ENCODE data around the gene TBC1D22B. TPM values are rescaled to one million over a fixed set of nuclear protein-coding genes. Genes with fewer than 3 reads are reported as not detected.

The TBC1D22B gene
- total and polyA plus RNA-seq, 2 of the 13 experiments (the other 11 are each of a cell fraction or from before 2014, with no cell fraction given): 9.7 to 12.9 TPM

DNA sequence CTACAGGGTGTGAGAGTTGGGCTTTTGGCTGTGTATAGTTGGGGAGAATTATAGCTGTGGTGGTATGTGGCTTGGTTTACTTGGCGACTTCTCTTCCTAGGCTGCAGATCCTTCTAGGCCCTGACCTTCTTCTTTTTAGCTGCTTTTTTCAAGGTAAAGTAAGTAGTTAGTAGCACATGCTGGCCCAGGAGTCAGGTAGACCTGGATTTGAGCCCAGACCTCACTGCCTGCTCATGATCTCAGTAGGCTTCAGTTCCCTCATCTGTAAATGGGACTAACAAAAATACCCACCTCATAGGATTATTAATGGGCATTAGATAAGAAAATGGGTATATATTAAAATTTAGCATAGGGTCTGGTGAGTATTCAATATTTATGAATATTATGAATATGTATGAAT, 17.8 kb downstream of the TBC1D22B start:
- H3K27me3 ChIP-seq (ENCODE audit: control insufficient read depth in 1 of 2, insufficient read depth in 2 of 2, low read length in 2 of 2): no peaks in the 10 kb centered on the region
- no peak for FAIRE-seq
- no peak overlapping the region for H3K4me2 ChIP-seq (ENCODE audit: low read depth, low read length)
- H2AFZ ChIP-seq (ENCODE audit: low read length): no peak overlapping the region
- ChIA-PET POLR2A (no interaction called here), CTCF (ENCODE audit: low intra/inter-chr PET ratio, low total read pairs) (no interaction called here)
- BruUV-seq (replicated peaks): no TSS peak
- H3K36me3 ChIP-seq (replicated peaks in 1 of 2; ENCODE audit: control insufficient read depth in 1 of 2, insufficient read depth in 2 of 2, low read length in 2 of 2): peaks cover 10 to 26% of the 10 kb centered on the region in 2 experiments
- in situ Hi-C loops (cut with HindIII; ENCODE audit: extremely low pct_ligation_motif_present, low pct_unique_long_range_greater_than_20kb) (no loop called here), intact Hi-C loops (cut with micrococcal nuclease; ENCODE audit: unreplicated experiment) (no loop called here)
- no peak overlapping the region for H3K4me3 ChIP-seq (replicated peaks in 1 of 3; ENCODE audit: insufficient read depth in 1 of 3, low read depth in 2 of 3, low read length in 3 of 3)
- no peak overlapping the region for H3K9ac ChIP-seq (ENCODE audit: insufficient read depth, low read depth, low read length)
- DNase-seq (ENCODE audit: low spot score): no peak
- WGBS (ENCODE audit: low lambda C conversion rate): 89% methylated on average over 1 of the region's 1 CpG
- H3K79me2 ChIP-seq (ENCODE audit: insufficient read depth, low read length): peaks cover 19% of the 10 kb centered on the region
- ATAC-seq: no peak
- no peaks in the 10 kb centered on the region for H4K20me1 ChIP-seq (ENCODE audit: insufficient read depth, low read length)
- H3K4me1 ChIP-seq (ENCODE audit: insufficient read depth, low read length): no peaks in the 10 kb centered on the region
- H3K9me3 ChIP-seq (ENCODE audit: low read length): no peaks in the 10 kb centered on the region
- no peak overlapping the region for H3K27ac ChIP-seq (ENCODE audit: extremely low read length, insufficient read depth, low read length)
- no peak for TF ChIP-seq ZFP82 (CRISPR knock-in tag; IDR thresholded peaks at IDR 0.05; ENCODE audit: borderline replicate concordance)
- TF ChIP-seq ZNF556 (CRISPR knock-in tag; IDR thresholded peaks at IDR 0.05; ENCODE audit: borderline replicate concordance): no peak
- no peak for TF ChIP-seq SYNCRIP (IDR thresholded peaks at IDR 0.05; ENCODE audit: insufficient read depth, low read depth, low read length)
- TF ChIP-seq ZNF30 (CRISPR knock-in tag; IDR thresholded peaks at IDR 0.05): no peak
- TF ChIP-seq, protein P1, sequence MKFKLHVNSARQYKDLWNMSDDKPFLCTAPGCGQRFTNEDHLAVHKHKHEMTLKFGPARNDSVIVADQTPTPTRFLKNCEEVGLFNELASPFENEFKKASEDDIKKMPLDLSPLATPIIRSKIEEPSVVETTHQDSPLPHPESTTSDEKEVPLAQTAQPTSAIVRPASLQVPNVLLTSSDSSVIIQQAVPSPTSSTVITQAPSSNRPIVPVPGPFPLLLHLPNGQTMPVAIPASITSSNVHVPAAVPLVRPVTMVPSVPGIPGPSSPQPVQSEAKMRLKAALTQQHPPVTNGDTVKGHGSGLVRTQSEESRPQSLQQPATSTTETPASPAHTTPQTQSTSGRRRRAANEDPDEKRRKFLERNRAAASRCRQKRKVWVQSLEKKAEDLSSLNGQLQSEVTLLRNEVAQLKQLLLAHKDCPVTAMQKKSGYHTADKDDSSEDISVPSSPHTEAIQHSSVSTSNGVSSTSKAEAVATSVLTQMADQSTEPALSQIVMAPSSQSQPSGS (CRISPR knock-in tag; IDR thresholded peaks at IDR 0.05): no peak
- TF ChIP-seq RBM39 (IDR thresholded peaks at IDR 0.05; ENCODE audit: low read depth, low read length, poor library complexity, severe bottlenecking): no peak
- TF ChIP-seq, protein P2, sequence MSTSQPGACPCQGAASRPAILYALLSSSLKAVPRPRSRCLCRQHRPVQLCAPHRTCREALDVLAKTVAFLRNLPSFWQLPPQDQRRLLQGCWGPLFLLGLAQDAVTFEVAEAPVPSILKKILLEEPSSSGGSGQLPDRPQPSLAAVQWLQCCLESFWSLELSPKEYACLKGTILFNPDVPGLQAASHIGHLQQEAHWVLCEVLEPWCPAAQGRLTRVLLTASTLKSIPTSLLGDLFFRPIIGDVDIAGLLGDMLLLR (CRISPR knock-in tag; IDR thresholded peaks at IDR 0.05): no peak
- TF ChIP-seq ZBTB25 (CRISPR knock-in tag; IDR thresholded peaks at IDR 0.05): no peak
- TF ChIP-seq PRDM10 (CRISPR knock-in tag; IDR thresholded peaks at IDR 0.05; ENCODE audit: low read depth): no peak
- TF ChIP-seq ELF4 (CRISPR knock-in tag; IDR thresholded peaks at IDR 0.05; ENCODE audit: borderline replicate concordance): no peak
- TF ChIP-seq, protein P3, sequence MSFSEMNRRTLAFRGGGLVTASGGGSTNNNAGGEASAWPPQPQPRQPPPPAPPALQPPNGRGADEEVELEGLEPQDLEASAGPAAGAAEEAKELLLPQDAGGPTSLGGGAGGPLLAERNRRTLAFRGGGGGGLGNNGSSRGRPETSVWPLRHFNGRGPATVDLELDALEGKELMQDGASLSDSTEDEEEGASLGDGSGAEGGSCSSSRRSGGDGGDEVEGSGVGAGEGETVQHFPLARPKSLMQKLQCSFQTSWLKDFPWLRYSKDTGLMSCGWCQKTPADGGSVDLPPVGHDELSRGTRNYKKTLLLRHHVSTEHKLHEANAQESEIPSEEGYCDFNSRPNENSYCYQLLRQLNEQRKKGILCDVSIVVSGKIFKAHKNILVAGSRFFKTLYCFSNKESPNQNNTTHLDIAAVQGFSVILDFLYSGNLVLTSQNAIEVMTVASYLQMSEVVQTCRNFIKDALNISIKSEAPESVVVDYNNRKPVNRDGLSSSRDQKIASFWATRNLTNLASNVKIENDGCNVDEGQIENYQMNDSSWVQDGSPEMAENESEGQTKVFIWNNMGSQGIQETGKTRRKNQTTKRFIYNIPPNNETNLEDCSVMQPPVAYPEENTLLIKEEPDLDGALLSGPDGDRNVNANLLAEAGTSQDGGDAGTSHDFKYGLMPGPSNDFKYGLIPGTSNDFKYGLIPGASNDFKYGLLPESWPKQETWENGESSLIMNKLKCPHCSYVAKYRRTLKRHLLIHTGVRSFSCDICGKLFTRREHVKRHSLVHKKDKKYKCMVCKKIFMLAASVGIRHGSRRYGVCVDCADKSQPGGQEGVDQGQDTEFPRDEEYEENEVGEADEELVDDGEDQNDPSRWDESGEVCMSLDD (CRISPR knock-in tag; IDR thresholded peaks at IDR 0.05; ENCODE audit: borderline replicate concordance): no peak
- TF ChIP-seq ZNF382 (CRISPR knock-in tag; IDR thresholded peaks at IDR 0.05; ENCODE audit: borderline replicate concordance): no peak
- TF ChIP-seq ZNF296 (CRISPR knock-in tag; conservative IDR thresholded peaks at IDR 0.05): no peak
- TF ChIP-seq HOXD1 (CRISPR knock-in tag; IDR thresholded peaks at IDR 0.05): no peak

All from HepG2 (cell line).